GM19099 (cell line): ENCODE data around the gene NFIX.

Experiments used
- POLR2A ChIP-seq: IDR thresholded peaks from 3 replicates; pipeline ENCODE4 v1.6.1; 2011; ENCODE audit warnings: low read depth; ENCODE audit not compliant: insufficient read length; ENCODE audit errors: extremely low read depth

The NFIX gene

DNA sequence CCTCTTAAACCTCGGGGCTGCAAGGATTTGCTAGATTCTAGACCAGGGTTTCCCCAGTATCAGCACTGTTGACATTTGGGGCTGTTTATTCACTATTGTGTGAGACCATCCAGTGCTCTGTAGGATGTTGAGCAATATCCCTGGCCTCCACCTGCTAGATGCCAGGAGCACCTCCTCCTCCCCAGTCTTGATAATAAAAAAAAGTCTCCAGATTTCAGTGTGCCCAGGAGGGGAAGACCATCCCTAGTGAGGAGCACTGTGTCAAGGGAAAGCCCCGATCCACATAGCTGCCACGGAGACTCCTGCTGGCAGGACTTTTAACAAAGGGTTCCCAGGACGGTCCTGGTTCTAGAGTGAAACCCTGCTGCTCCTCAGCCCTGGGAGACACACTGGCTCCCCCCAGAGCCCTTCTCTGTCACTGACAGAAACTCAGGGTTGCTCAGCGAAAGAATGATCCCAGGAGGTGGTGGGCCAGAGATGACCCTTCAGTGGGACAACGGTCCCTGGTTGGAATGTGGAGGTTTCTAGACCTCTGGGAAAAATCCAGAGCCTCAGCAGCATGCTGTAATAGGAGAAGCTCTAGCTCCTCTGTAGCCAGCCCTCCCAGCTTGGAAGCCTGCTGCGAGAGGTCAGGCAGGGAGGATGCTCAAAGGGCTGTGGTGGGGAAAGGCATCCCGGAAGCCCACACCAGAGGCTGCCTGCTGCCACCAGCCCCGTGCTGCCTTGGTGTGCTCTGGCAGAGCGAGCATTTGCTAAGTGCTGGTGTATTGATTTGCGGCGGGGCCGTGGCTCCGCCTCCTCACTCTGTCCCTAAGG lies 87.1 kb downstream of the NFIX start:
- no peak for TF ChIP-seq POLR2A

DNA sequence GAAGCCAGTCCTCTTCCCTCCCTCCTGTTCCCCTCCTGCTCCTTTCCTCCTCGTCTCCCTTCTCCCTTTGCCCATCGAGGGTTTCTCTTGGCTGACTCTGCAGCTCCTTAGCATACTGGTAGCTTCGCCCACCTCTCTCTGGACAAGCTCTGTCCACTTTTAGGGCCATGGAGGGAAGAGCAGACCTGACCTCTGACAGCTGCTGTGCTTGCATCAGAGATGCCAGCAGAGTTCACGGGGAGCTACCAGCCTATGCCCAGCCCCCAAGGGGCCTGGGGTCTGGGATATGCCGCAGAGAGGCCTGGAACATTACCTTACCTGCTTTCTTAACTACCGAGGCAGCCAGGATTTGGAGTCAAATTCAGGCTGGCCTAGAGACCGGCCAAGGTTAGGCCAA lies 87.7 kb downstream of the NFIX start:
- TF ChIP-seq POLR2A = no peak

DNA sequence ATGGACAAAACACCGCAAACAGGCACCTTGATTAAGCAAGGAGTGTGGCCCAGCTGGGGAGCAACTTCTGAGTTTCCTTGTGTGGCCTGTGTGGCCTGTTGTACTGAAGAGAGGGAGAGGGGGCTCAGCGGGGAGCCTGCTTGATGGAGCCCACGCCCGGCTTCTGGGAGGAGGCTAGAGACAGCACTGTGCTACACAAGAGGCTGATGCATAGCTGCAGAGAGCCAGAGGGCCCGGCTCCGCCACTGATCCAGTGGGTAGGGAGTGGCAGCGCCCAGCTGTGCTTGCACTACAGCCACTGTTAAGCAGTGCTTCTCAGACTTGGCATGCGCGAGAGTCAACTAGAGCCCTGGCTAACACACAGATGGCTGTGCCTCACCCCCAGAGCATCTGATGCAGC lies 88.4 kb downstream of the NFIX start:
- no peak for TF ChIP-seq POLR2A

DNA sequence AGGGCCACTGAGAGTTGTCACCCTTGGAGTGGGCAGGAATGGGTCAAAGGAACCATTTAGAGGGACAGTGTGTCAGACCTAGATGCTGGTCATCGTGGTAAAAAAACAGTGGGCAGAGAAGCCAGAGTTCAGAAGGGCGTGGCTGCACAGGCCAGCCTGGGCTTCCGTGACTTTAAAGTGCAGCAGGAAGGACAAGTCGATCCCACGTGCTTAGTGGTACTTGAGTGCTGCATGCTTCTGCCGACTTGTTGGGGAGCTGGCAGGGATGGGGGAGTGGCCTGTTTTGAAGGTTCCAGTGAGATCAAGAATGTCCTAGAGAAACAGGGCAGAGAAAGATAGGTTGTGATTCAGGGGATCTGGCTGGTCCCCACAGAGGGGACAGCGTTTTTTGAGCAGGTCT lies 90.4 kb downstream of the NFIX start:
- TF ChIP-seq POLR2A = no peak

DNA sequence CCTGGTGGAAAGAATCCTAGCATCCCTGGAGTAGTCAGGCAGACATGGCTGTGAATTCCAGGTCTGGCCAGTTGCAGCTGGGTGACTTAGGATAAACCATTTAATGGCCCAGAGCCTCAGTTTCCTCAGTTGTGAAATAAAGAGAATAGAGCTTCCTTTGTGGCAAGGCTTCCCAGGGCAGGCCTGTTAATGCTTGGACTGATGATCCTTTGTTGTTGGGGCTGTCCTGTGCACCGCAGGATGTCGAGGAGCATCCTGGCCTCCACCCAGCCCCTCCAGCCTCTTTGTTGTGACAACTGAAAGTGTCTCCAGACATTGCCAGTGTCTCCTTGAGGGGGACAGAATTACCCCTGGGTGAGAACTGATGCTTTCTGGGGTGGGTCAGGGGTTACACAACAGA lies 91.1 kb downstream of the NFIX start:
- no peak for TF ChIP-seq POLR2A

DNA sequence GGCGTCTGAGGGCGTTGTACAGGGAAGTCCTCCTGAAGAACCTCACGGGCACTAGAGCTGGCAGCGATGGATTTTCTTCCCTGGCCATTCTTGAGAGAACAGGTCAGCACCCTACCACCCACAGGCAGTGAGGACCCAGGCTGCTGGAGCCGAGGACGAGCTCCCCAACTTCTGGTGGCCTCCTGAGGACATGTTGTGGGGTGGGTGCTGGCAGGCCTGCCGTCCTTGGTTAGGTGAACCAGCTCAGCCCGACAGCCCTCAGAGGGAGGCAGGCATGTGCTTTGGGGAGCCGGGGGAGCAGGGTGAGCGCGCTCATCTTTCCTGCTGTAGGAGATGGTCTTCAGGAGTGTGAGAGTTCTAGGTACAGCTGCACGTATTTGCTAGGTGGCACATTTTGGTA lies 92.0 kb downstream of the NFIX start:
- TF ChIP-seq POLR2A = no peak

DNA sequence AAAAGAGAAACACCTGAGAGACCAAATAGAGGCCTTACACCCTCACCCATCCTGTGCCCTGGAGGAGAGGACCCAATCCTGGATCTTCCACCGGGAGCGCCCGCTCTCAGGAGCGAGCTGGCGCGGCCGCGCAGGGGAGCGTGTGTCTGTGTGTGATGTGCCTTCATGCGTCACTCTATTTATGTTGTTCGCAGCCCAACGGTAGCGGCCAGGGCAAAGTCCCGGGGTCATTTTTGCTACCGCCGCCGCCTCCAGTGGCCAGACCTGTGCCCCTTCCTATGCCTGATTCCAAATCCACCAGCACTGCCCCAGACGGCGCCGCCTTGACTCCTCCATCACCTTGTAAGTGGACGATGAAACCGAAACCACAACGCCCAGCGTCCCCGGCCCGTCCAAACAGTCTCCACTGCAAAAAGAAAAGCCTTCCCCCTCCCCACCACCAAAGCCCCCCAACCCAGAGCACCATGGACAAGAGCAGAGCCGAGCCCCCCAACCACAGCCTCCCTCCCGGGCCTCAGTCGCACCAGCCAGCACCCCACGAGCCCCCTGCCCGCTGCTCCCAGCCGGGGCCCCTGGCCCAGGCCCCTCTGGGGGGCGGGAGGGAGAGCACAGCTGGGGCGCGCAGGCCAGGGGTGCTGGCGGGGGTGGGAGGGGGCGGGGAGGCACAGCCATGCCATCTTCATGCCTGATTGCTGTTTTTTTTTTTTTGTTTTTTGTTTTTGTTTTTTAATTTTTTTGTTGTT lies 92.7 kb downstream of the NFIX start:
- TF ChIP-seq POLR2A = no peak

DNA sequence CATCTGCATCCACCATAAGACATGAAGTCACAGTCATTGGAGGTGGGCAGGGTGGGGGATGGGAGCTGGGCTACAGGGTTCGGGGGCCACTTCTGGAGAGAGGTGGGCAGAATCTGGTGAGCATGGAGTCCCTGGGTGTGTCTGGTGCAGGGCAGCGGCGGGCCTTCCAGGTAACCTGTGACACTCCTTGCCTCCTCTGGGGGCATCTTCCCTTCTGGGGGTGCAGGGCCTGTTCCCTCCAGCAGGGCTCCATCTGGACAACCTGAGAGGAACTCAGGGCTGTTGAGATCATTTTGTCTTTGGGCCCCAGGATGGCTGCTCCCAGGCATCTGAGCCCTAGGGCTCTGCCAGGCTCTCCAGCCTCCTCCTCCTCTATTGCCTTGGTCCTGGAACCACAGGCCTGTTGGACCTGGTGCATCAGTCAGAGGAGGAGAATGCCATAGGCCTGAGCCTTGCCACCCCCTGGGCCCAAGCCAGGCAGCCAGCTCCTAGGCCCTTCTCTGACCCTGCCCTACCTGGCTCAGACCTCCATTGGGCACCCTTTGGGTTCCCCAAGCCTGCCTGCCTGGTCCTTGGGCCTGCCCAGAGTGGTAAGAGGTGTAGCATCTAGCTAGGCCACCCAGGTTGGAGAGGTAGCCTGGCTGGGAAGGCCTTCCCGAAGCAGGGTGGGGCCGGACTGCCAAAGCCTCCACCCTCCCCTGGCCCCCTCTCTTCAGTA lies 94.0 kb downstream of the NFIX start:
- no peak for TF ChIP-seq POLR2A

DNA sequence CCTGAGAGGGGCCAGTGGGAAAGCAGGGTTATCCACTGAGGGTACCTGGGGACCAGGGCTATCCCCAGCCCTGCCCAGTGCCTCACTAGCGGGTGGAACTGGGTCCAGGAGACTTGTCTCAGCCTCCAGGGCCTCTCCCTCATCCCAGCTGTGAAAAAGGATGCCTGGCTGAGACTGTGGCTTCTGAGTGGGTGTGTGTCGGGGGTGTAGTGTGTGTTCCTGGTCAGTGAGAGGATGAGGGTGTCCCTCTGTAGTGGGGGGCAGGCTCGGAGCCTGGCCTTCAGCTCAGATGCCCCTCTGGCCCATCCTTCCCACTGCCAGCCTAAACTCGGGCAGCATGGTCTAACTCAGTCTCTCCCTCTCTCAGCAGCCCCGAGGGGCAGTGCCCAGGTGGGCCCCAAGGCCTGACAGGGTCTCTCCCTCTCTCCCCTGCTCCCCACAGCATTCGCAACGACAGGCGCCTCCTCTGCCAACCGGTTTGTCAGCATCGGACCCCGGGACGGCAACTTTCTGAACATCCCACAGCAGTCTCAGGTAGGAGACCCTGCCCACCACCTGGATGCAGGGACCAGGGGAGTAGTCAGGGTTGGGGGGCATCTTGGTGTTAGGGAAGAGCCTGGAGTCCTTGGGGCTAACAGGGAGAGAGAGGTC lies 94.7 kb downstream of the NFIX start:
- no peak for TF ChIP-seq POLR2A

DNA sequence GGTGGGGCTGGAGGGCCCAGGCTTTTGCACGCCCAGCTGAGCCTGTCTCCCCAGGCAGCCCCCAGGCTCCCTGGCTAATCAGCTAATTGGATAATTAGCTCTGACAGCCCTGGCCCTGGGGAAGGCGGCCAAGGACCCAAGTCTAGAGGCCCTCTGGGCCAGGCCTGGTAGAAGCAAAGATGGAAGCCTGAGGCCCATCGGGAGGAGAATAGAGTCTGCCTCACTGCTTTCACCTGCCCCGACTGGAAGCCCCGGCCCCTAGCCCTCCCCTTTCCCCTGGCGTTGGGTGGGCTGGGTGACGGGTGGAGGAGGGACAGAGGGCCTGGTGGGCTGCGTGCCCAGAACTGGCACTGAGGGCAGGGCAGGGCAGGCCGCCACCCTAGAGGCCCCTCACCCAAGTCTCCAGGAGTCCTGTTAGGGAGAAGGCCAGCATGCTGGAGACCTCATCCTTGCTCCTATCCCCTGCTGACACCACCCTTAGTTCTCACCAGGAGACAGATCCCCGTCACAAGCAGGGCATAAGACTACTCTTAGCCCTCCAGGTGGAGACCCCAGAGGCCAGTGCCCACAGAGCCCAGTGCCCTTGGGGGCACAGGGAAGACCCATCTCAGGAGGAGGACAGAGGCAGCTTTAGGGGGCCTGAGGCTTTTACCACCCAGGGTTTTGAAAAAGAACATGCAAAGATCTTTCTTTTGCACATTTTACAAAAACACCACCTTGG lies 95.4 kb downstream of the NFIX start:
- TF ChIP-seq POLR2A = no peak

DNA sequence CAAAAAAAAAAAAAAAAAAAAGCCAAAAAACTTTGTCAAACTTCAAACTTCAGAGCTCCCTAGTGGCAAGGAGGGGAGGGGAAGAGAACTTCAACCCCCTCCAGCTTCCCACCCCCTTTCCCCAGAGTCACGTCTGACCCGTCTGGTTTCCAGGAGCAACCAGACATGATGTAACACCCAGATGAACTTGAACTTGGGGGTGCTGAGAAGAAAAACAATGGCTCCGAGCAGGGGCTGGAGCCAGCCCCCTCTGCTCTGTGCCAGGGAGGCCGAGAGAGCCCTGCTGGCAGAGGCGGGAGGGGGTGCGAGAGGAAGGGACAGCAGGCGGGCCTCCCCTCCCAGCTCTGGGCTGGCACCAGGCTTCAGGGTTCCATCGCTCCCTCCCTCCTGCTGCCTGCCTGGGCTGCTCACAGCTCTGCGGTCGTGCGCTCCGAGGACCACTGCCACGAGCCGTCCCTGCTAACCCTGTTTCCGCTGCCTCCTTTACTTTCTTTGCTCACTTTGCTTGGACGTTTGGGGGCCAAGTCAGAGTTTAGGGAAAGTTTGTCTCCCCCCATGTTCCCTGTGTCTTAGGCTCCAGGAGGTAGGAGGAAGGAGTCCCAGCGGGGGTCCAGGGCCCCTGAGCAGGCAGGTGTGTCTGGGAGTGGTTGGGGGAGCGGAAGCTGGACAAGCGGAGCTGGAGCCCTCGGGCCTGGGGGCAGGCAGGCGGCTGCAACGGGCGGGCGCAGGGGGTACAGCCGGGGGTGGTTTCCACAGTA lies 96.3 kb downstream of the NFIX start:
- no peak for TF ChIP-seq POLR2A

DNA sequence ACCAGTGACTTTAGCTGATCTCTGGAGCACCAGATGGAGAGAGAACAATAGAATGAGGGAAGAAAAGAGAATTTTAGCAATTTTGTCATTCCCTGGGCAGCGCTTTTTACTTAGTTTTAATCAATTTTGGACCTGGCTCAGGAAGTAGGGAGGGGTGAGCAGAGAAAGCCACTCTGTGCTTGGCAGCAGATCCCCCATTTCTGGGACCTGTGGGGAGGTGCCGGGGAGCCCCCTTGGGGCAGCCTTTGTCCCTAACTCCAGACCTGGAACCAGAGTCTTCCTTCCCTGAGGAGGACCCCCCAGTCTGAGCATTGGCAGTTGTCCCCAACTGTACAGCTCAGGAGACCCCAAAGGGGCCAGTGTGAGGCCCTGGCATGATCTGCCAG lies 96.9 kb downstream of the NFIX start:
- TF ChIP-seq POLR2A = no peak

DNA sequence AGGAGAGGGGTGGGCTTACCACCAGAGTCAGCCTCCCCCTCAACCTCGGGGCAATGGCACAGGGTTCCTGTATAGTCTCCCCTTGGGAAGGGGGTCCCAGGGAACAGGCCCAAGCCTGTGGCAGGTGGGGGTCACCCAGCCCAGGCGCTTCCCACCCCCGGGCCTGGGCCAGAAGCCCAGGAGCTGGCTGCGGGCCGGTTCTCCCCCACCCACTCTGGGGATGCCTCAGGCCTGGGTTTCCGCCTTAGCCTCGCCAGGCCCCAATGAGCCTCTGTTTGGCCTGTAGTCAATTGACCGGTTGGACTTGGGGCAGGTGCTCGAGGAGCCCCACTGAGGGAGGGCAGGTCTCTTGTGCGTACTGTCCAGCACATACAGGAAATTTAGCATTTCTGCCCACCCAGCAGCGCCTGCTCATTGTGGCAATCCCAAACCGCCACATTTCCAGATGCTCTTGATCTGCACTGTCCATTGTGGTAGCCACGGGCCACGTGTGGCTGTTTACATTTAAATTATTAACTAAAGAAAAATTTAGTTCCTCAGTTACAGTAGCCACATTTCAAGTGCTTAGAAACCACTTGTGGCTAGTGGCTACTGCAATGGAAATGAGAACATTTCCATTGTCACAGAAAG lies 97.4 kb downstream of the NFIX start:
- TF ChIP-seq POLR2A = no peak

DNA sequence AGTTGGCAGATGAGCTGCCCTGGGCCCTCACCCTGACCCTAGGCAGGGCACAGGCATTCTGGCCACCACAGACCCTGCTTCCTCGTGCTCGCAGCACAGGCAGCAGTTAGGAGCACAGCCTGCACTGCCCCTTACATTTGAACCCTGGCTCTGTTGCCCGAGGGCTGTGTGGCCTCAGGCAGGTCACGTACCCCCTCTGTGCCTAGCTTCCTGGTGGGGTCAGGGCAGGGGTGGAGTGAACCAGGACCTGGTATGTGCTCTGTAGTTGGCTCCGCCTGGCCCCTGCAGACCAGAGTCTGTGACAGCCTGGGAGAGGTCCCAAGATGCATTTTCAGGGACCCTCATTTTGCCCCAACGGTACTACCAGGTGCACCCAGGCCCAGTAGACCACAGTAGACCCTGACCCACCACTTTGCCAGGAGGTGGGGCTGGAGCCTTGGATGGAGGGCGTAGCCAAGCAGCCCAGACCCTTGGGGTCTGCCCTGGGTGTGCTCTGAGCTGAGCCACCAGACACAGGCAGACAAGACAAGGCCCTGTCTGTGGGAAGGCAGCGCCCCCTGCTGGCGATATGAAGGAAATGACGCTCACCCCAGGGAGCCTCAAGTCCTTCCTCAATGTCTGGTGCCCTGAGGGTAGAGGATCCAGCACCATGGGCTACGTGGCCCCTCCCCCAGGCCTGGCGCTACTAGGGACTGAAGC lies 98.3 kb downstream of the NFIX start:
- no peak for TF ChIP-seq POLR2A

DNA sequence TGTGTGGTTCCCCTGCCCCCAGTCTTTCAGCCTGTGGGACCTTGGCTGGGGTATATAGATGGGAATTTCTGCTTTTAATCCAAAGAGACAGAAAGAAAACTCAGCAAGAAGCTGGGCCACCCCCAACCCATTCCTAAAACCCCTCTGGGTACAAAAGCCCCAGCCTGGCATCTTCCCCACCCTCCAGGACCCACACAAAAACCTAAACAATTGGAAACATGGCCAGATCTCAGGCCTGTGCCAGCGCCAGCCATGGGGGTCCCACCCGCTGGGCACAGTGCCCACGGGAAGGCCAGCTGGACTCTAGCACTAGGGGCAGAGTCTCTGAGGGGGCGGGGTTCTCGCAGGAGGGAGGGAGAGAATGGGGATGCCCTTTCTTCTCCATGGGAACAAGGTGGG lies 98.8 kb downstream of the NFIX start:
- TF ChIP-seq POLR2A = no peak
